Measurements from ENCODE around the gene CSHL1.

DNA sequence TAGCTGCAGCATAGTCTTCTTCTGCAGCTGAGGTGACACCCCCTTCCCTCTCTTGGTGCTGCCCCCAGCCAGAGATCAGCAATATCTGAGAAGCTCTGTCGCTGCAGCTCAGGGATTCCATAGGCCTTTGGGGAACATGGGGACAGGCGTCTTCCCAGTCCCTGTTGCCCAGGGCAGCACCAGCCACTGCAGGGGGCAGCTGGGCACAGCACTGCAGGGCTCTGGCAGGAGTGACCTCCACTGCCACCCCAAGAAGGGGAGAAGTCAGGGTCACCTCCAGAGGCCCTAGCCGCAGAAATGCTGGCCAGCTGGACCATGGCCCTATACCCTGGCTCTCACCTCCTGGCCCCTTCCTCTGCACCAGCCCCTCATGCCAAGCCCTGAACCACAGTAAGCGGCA is 44.7 kb upstream of the CSHL1 start:
- TF ChIP-seq, protein P1, sequence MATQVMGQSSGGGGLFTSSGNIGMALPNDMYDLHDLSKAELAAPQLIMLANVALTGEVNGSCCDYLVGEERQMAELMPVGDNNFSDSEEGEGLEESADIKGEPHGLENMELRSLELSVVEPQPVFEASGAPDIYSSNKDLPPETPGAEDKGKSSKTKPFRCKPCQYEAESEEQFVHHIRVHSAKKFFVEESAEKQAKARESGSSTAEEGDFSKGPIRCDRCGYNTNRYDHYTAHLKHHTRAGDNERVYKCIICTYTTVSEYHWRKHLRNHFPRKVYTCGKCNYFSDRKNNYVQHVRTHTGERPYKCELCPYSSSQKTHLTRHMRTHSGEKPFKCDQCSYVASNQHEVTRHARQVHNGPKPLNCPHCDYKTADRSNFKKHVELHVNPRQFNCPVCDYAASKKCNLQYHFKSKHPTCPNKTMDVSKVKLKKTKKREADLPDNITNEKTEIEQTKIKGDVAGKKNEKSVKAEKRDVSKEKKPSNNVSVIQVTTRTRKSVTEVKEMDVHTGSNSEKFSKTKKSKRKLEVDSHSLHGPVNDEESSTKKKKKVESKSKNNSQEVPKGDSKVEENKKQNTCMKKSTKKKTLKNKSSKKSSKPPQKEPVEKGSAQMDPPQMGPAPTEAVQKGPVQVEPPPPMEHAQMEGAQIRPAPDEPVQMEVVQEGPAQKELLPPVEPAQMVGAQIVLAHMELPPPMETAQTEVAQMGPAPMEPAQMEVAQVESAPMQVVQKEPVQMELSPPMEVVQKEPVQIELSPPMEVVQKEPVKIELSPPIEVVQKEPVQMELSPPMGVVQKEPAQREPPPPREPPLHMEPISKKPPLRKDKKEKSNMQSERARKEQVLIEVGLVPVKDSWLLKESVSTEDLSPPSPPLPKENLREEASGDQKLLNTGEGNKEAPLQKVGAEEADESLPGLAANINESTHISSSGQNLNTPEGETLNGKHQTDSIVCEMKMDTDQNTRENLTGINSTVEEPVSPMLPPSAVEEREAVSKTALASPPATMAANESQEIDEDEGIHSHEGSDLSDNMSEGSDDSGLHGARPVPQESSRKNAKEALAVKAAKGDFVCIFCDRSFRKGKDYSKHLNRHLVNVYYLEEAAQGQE (IDR thresholded peaks at IDR 0.05; ENCODE audit: borderline replicate concordance), result no peak
- TF ChIP-seq POLR2AphosphoS5 (IDR thresholded peaks at IDR 0.05), result no peak
- TF ChIP-seq, protein P2, sequence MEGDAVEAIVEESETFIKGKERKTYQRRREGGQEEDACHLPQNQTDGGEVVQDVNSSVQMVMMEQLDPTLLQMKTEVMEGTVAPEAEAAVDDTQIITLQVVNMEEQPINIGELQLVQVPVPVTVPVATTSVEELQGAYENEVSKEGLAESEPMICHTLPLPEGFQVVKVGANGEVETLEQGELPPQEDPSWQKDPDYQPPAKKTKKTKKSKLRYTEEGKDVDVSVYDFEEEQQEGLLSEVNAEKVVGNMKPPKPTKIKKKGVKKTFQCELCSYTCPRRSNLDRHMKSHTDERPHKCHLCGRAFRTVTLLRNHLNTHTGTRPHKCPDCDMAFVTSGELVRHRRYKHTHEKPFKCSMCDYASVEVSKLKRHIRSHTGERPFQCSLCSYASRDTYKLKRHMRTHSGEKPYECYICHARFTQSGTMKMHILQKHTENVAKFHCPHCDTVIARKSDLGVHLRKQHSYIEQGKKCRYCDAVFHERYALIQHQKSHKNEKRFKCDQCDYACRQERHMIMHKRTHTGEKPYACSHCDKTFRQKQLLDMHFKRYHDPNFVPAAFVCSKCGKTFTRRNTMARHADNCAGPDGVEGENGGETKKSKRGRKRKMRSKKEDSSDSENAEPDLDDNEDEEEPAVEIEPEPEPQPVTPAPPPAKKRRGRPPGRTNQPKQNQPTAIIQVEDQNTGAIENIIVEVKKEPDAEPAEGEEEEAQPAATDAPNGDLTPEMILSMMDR (IDR thresholded peaks at IDR 0.05; ENCODE audit: poor library complexity, severe bottlenecking), result no peak
- TF ChIP-seq EZH2 (IDR thresholded peaks at IDR 0.05; ENCODE audit: borderline replicate concordance, insufficient read depth, low read length, poor library complexity, severe bottlenecking), result no peak
- no peak for TF ChIP-seq RAD21 (conservative IDR thresholded peaks at IDR 0.05)
- no peak for TF ChIP-seq TAF1 (IDR thresholded peaks at IDR 0.05; ENCODE audit: low read depth)
